GM18511 (cell line): ENCODE results near the gene UNC13C.
A peak's percentile ranks its signal among the peaks of the same experiment; 100 is the strongest.

Experiments used
- ATAC-seq: cut with Tn5 transposase; IDR thresholded peaks from one replicate; pipeline ENCODE4 v1.9.1; 2021; ENCODE audit warnings: mild to moderate bottlenecking, moderate library complexity; ENCODE audit not compliant: unreplicated experiment

The UNC13C gene

GRCh38 chr15:54550954-54551353 is 572.7 kb downstream of the UNC13C start:
- no peak for ATAC-seq

- ATAC-seq, result no peak
Measured at GRCh38 chr15:54556231-54556630, 578.0 kb downstream of the UNC13C start.

- ATAC-seq, result no peak
Measured at GRCh38 chr15:54559405-54560069, 581.3 kb downstream of the UNC13C start.

GRCh38 chr15:54560417-54560816 is 582.2 kb downstream of the UNC13C start:
- no peak for ATAC-seq

- no peak for ATAC-seq
Measured at GRCh38 chr15:54564166-54564565, 585.9 kb downstream of the UNC13C start.

GRCh38 chr15:54566654-54567053 is 588.4 kb downstream of the UNC13C start:
- ATAC-seq, result no peak

- ATAC-seq, result no peak
Measured at GRCh38 chr15:54567408-54568035, 589.3 kb downstream of the UNC13C start.

GRCh38 chr15:54568381-54568780 is 590.1 kb downstream of the UNC13C start:
- no peak for ATAC-seq

GRCh38 chr15:54571576-54571975 is 593.3 kb downstream of the UNC13C start:
- ATAC-seq, result no peak

- ATAC-seq, result no peak
Measured at GRCh38 chr15:54575586-54575985, 597.3 kb downstream of the UNC13C start.

- no peak for ATAC-seq
Measured at GRCh38 chr15:54576298-54576935, 598.2 kb downstream of the UNC13C start.

- no peak for ATAC-seq
Measured at GRCh38 chr15:54577476-54578250, 599.4 kb downstream of the UNC13C start.

- no peak for ATAC-seq
Measured at GRCh38 chr15:54579855-54580254, 601.6 kb downstream of the UNC13C start.

- no peak for ATAC-seq
Measured at GRCh38 chr15:54580643-54581042, 602.4 kb downstream of the UNC13C start.

GRCh38 chr15:54582863-54583643 is 604.8 kb downstream of the UNC13C start:
- peak; percentile 74 for ATAC-seq

- ATAC-seq, result no peak
Measured at GRCh38 chr15:54585063-54585462, 606.8 kb downstream of the UNC13C start.

- no peak for ATAC-seq
Measured at GRCh38 chr15:54594115-54594514, 615.9 kb downstream of the UNC13C start.

GRCh38 chr15:54599386-54599785 is 621.1 kb downstream of the UNC13C start:
- ATAC-seq, result no peak

- ATAC-seq, result no peak
Measured at GRCh38 chr15:54605043-54605442, 626.8 kb downstream of the UNC13C start.

- no peak for ATAC-seq
Measured at GRCh38 chr15:54605556-54605955, 627.3 kb downstream of the UNC13C start.
